GM19455 (cell line): Measurements from ENCODE around the gene C9orf50.

ENCODE experiments used
- ATAC-seq: cut with Tn5 transposase; IDR thresholded peaks from one replicate; pipeline ENCODE4 v1.9.1; 2021; ENCODE audit not compliant: unreplicated experiment

The C9orf50 gene

DNA sequence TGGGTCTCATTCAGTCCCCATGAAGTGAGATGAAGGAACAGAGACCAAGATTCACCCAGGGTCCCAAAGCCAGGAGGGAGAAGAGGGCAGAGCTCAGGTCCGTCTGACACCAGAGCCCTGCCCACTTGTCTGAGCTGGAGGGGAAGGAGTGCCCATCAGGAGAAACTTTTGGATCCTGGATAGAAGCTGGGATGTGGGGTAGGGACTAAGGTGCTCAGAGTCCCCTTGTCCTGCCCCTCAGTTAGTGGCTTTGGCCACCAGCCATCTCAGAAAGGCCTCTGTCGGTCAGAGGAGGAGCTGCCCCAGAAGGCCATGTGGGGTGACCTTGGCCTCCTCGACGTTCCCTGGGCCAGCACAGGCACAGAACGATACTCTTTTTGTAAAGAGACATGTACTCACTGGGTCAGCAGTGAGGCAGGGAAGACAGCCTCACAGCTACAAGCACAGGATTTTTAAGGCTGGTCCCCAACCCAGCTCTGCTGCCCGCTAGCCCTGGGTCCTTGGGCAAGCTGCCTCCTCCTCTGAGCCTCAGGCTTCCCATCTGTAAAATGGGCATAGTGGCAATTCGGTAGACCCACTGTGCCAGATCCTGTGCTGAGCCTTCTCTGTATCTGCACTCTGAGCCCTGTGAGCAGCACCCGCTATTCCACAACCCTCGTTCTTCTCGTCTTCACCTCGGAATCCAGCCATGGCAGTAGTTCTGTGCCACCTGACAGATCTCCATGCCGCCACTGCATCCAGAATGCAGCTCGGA lies 49.4 kb downstream of the C9orf50 start:
- ATAC-seq, result no peak

GRCh38 chr9:129570450-129571297 lies 50.2 kb downstream of the C9orf50 start:
- no peak for ATAC-seq

DNA sequence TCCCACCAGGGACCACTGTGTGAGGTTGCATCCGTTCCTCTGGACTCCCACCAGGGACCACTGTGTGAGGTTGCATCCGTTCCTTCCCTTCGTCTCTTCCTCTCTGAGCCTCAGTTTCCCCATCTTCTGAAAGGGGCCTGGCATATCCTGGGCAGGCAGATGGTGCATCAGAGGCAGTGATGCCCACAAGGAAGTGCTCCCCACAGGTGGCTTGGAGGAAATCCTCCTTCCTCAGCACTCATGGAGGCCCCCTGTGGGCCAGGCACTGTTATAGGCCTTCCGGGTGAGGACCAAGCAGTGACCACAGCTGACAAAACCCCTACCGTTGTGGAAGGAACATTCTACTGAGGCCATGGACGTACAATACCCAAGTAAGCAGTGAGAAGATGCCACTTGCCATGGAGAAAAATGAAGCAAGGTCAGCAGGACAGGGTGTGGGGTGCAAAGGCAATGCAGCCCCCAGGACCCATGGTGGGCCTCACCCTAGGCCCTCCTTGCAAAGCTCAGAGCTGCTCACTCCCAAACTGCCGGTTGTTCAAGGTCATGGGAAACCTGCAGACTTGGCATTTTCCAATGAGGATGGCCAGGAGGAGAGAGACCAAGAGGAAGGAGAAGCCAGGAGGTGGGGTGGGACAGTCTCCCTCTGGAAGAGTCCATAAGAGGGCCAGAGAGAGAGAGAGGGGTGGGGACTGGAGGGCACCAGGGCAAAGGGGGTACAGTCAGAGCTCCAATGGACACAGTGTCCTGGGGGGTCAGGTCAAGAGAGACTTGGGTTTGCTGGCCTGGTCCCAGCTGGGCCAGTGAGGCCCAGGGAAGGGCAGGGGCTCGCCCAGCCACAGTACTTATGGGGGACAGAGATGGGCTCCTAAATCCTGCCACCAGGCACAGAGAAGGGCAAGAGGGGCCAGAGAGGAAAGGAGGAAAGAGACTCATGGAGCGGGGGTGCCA lies 51.1 kb downstream of the C9orf50 start:
- ATAC-seq, result no peak

GRCh38 chr9:129568560-129569501 lies 52.1 kb downstream of the C9orf50 start:
- ATAC-seq, result no peak

DNA sequence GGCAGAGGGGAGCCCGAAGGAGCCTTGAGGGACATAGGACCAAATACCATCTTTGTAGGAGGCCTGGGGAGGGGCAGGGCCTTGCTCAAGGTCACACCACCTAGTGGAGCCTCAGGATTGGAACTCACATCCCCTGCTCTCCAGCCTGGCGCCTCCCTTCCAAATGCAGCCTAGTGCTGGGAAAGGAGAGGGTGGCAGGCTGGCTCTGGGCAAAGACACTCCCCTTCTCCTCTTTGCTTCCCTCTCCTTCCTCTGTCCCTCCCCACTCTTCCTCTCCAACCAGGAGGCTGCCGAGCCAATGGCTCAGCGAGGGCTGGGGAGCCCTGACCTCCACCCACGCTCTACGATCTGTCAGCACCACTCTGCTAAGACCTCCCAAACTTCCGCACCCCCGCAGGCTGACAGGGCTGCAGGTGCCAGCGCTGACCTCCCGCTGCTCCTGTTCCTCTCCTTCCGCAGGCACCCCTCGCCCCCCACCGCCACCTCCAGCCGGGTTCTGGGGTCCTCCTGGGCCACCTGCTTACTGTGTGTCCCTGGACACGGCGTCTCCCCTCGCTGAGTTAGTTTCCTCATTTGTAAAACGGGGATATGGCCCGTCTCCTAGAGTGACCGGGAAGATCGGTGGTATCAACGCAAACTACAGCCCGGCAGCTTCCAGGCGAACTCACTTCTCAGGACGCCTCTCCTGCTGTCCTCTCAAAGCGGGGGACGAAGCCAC lies 52.9 kb downstream of the C9orf50 start:
- no peak for ATAC-seq

GRCh38 chr9:129567329-129567728 lies 53.6 kb downstream of the C9orf50 start:
- no peak for ATAC-seq

- ATAC-seq, result no peak
Observed at GRCh38 chr9:129566563-129567266, 54.2 kb downstream of the C9orf50 start.

DNA sequence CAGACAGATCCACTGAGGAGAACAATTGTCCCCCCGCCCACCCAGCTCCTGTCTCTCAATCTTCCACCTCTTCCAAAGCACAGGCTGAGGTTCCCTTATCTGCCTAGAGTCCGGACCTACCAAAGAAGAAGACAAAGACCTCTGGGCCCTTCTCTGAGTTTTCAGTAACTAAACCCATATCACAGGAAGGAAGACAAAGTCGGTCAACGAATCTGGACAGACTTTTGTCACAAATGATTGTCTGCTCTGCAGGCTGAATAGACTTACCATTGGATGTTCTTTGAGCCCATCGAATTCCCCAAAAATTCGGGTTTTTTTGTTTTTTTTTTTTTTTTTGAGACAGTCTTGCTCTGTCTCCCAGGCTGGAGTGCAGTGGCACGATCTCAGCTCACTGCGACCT lies 58.0 kb downstream of the C9orf50 start:
- no peak for ATAC-seq

DNA sequence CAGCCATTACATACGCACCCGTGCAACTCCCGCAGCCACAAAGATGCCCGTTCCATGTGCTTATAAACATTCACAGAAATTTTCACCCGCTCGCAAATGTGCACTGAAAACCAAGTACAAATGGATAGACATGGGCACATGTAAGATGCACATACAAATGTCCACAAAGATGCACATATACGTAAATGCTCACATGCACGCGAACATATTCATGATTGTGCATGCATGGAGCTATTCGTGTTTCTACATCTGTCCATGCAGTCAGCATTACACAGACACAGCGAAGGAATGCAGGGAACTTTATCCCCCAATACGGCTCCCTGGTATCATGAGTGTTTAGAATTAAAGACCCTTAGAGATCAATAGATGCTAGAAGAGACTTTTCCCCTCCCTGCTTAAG lies 58.4 kb downstream of the C9orf50 start:
- ATAC-seq, result no peak
